ENCODE measurements around the gene MAP2K4.
A peak's percentile ranks its signal among the peaks of the same experiment; 100 is the strongest.

MAP2K4 gene

GRCh38 chr17:12180644-12181261 lies 160.1 kb downstream of the MAP2K4 start:
- DNase-seq = peak; percentile 66

- no peak for DNase-seq
These were observed 167.0 kb downstream of the MAP2K4 start for GRCh38 chr17:12187658-12188057.

- DNase-seq = no peak
These were observed 172.6 kb downstream of the MAP2K4 start for GRCh38 chr17:12193144-12193735.

All from hematopoietic multipotent progenitor cell treated with erythropoietin and hydrocortisone succinate and interleukin-3 and kit ligand, for 8 days (in vitro differentiated cells).